ENCODE results near the gene SPTB. TPM values are rescaled to one million over a fixed set of nuclear protein-coding genes. Genes with fewer than 3 reads are reported as not detected.

The SPTB gene
- total RNA-seq, 1 experiment from 2014 or later, result 2.3 TPM

DNA sequence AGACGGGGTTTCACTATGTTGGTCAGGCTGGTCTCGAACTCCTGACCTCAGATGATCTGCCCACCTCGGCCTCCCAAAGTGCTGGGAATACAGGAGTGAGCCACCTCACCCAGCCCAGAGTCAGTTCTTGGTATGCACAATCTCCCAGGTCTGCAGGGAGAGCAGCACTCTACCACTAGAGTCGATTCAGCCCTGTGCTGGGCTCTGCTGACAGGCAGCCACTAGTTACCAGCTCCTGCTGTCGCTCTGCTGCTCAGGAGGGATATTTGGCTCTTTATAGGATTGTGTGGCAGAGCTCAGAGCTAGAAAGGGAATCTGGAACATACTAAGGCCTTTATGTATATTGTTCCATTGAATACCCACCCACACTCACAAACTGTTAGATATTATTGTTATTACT is 44.3 kb downstream of the SPTB start:
- Mint-ChIP-seq H3K27me3 (ENCODE audit: low read depth) (no peaks in the 10 kb centered on the region), H3K4me1 (no peaks in the 10 kb centered on the region), H3K27ac (no peak overlapping the region), H3K9me3 (no peaks in the 10 kb centered on the region), H3K4me3 (no peak overlapping the region), H3K36me3 (ENCODE audit: insufficient read depth in 1 of 3, low read depth in 3 of 3) (no peaks in the 10 kb centered on the region)
- TF ChIP-seq, protein P1, sequence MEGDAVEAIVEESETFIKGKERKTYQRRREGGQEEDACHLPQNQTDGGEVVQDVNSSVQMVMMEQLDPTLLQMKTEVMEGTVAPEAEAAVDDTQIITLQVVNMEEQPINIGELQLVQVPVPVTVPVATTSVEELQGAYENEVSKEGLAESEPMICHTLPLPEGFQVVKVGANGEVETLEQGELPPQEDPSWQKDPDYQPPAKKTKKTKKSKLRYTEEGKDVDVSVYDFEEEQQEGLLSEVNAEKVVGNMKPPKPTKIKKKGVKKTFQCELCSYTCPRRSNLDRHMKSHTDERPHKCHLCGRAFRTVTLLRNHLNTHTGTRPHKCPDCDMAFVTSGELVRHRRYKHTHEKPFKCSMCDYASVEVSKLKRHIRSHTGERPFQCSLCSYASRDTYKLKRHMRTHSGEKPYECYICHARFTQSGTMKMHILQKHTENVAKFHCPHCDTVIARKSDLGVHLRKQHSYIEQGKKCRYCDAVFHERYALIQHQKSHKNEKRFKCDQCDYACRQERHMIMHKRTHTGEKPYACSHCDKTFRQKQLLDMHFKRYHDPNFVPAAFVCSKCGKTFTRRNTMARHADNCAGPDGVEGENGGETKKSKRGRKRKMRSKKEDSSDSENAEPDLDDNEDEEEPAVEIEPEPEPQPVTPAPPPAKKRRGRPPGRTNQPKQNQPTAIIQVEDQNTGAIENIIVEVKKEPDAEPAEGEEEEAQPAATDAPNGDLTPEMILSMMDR (conservative IDR thresholded peaks at IDR 0.05), result no peak
- H3K18ac ChIP-seq (ENCODE audit: insufficient read length, low read depth, low read length), result no peak overlapping the region
- H3K4ac ChIP-seq (ENCODE audit: low read depth, low read length), result no peak overlapping the region
- H3K9ac ChIP-seq (ENCODE audit: extremely low read depth, insufficient read length, low read length), result no peak overlapping the region
- H3K56ac ChIP-seq (ENCODE audit: insufficient read length, low read depth, low read length), result no peak overlapping the region
- H3K79me2 ChIP-seq (ENCODE audit: insufficient read depth, low read length), result no peaks in the 10 kb centered on the region
- H3K27ac ChIP-seq (ENCODE audit: insufficient read length, low read depth, low read length), result no peak overlapping the region
- no peak overlapping the region for H2BK20ac ChIP-seq (ENCODE audit: low read depth, low read length, poor library complexity, severe bottlenecking)
- no peak overlapping the region for H3K23ac ChIP-seq (ENCODE audit: insufficient read length, low read depth, low read length)
- H3K4me2 ChIP-seq (ENCODE audit: insufficient read depth, insufficient read length, low read length), result no peak overlapping the region
- H4K8ac ChIP-seq (replicated peaks; ENCODE audit: insufficient read length, low read depth, low read length), result no peak overlapping the region
- no peaks in the 10 kb centered on the region for H3K79me1 ChIP-seq (ENCODE audit: insufficient read depth, low read depth, low read length, poor library complexity, severe bottlenecking)
- no peak overlapping the region for H2BK15ac ChIP-seq (ENCODE audit: low read depth, low read length)
- H2AK5ac ChIP-seq (ENCODE audit: insufficient read length, low read length), result no peak overlapping the region
- H4K5ac ChIP-seq (ENCODE audit: insufficient read length, low read depth, low read length), result no peak overlapping the region
- no peaks in the 10 kb centered on the region for H3K27me3 ChIP-seq (ENCODE audit: insufficient read depth, low read length)
- WGBS (ENCODE audit: extremely low coverage, insufficient read length, low lambda C conversion rate), result no CpG with 5 or more reads among the region's 5 CpGs
- no peaks in the 10 kb centered on the region for H3K9me3 ChIP-seq (ENCODE audit: control insufficient read depth, low read depth, low read length)
- H3K23me2 ChIP-seq (ENCODE audit: insufficient read length, low read depth, low read length, poor library complexity, severe bottlenecking), result no peaks in the 10 kb centered on the region
- H3T11ph ChIP-seq (ENCODE audit: low read length), result no peak overlapping the region
- no peak for DNase-seq
- H2BK5ac ChIP-seq (ENCODE audit: insufficient read length, low read length), result no peak overlapping the region
- H4K91ac ChIP-seq (ENCODE audit: insufficient read length, low read depth, low read length), result no peak overlapping the region
- H2AFZ ChIP-seq (ENCODE audit: low read length), result no peak overlapping the region
- H2BK120ac ChIP-seq (ENCODE audit: low read depth, low read length, poor library complexity, severe bottlenecking), result no peak overlapping the region
- no peaks in the 10 kb centered on the region for H3K4me1 ChIP-seq (ENCODE audit: insufficient read depth, low read length)
- H4K20me1 ChIP-seq (ENCODE audit: control insufficient read depth, insufficient read depth, insufficient read length), result no peaks in the 10 kb centered on the region
- no peak overlapping the region for H2BK12ac ChIP-seq (ENCODE audit: insufficient read length, low read depth, low read length)
- H3K14ac ChIP-seq (ENCODE audit: insufficient read depth, low read length), result no peak overlapping the region
